Testis (tissue), 3 donors: Measurements from ENCODE around the gene CD44. TPM values are rescaled to one million over a fixed set of nuclear protein-coding genes. Genes with fewer than 3 reads are reported as not detected.

Experiments
- DNase-seq: peaks from one replicate; pipeline ENCODE4 v3.0.0-alpha.2; 2019
- H3K27ac ChIP-seq, 2 donors: fragments of 200-600 bp; sonication (generic); one replicate each; pipeline ENCODE4 v1.5.1; 2019
- H3K27me3 ChIP-seq: fragments of 200-600 bp; sonication (generic); one replicate; pipeline ENCODE4 v1.5.1; 2019
- H3K36me3 ChIP-seq: fragments of 200-600 bp; sonication (generic); one replicate; pipeline ENCODE4 v1.5.1; 2017; ENCODE audit warnings: low read depth; ENCODE audit errors: missing control alignments
- H3K4me1 ChIP-seq: fragments of 200-600 bp; sonication (generic); one replicate; pipeline ENCODE4 v1.5.1; 2019
- H3K4me3 ChIP-seq, 2 donors: fragments of 200-600 bp; sonication (generic); one replicate each; pipeline ENCODE4 v1.5.1; 2017 to 2019
- H3K9me3 ChIP-seq: fragments of 200-600 bp; sonication (generic); one replicate; pipeline ENCODE4 v1.5.1; 2017
- CTCF ChIP-seq, 3 experiments: fragments of 450-650 bp in 2 of 3; fragments of 200-600 bp in 1 of 3; sonication (generic) in 1 of 3; IDR thresholded peaks; one replicate each; pipeline ENCODE4 v1.5.1; 2016 to 2019; ENCODE audit warnings: antibody characterized with exemption in 3 of 3, mild to moderate bottlenecking in 2 of 3, moderate library complexity in 1 of 3
- POLR2A ChIP-seq: fragments of 450-650 bp; IDR thresholded peaks from one replicate; pipeline ENCODE4 v1.6.1; 2017; ENCODE audit warnings: antibody characterized with exemption, mild to moderate bottlenecking, moderate library complexity
- WGBS, 2 donors: methylation state at CpG; one replicate each; pipeline ENCODE4 v1.1.5; 2018; 5-methylcytosine and 5-hydroxymethylcytosine counted together
- intact Hi-C: fragments of 100-400 bp; cut with DNase I; formaldehyde crosslinking; loops from one replicate; pipeline ENCODE4 v1.15.1; 2023; ENCODE audit warnings: low total_unique reads
- polyA plus RNA-seq: library from polyadenylated mRNA; stranded (reverse); fragments of 350-450 nt; fragmentation: Illumina TruSeq; extraction: RNeasy Lipid Tissue Mini Kit (QIAGEN cat#74804); gene quantifications from one replicate; pipeline ENCODE4 v1.2.3, GENCODE V29; 2014; ENCODE audit warnings: low read depth, low replicate concordance; ENCODE audit not compliant: insufficient read depth
- total RNA-seq, 2 donors: library from RNA; depleted of rRNA; stranded (reverse); fragments of >200 nt; gene quantifications; one replicate each; pipeline ENCODE4 v1.2.3, GENCODE V29; 2016

CD44 gene
- total and polyA plus RNA-seq, 3 donors from 2014 or later, result 4.0 to 44.5 (median 13.4) TPM

GRCh38 chr11:35173011-35173511 lies 34.1 kb downstream of the CD44 start:
- no peaks in the 10 kb centered on the region for H3K9me3 ChIP-seq
- intact Hi-C loops, result no loop called here
- H3K36me3 ChIP-seq, result no peaks in the 10 kb centered on the region
- TF ChIP-seq CTCF (IDR thresholded peaks at IDR 0.05) (no peak), POLR2A (no peak)
- no peaks in the 10 kb centered on the region for H3K4me1 ChIP-seq
- H3K27me3 ChIP-seq, result no peaks in the 10 kb centered on the region
- 71 to 73% methylated on average over 2 of the region's 2 CpGs for WGBS, 2 donors
- DNase-seq, result no peak
- H3K27ac ChIP-seq, result no peak overlapping the region
- no peak overlapping the region for H3K4me3 ChIP-seq

DNA sequence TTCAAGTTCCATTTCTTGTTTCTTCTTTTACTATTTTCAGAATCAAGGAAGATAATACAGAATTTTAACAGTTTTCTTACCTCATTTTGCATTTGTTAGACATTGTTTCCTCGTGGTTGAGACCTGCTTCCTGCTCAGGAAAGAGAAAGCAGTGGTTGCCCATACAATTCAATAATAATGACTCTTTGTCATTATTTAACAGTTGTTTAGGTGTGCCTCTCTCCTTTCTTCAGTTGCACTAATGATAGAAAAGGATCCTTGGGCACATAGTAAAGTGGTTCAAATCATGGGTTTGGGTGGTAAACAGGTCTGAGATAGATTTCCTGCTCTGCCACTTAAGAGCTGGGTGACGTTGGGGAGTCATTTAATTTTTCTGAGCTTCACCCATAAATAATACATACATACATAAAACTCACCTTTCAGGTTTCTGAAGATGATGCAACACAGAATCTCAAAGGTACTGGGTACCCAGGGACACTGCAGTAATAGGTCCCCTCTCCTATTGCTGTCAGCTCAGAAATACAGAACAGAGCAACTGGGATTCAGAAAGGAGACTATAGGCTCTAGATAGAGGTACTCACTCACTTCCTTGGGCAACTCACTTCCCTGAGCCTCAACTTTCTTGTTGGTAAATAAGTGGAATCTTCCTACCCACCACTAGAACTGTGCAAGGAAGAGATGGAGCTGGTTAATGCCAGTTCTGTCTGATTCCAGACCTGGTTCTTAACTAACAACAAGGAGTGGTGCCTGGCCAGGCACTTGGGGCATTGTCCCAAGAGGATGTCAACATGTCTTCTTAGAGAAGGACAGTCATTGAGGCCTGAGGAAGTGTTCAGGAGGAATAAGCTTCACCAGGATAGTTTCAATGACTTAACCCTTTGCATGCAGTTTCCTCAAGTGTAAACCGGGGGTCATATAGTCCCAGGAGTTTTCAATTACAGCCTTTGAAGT lies 34.9 kb downstream of the CD44 start:
- DNase-seq, result no peak
- Histone ChIP-seq H3K27ac (no peak overlapping the region), H3K4me3 (no peak overlapping the region), H3K4me1 (no peaks in the 10 kb centered on the region), H3K27me3 (no peaks in the 10 kb centered on the region), H3K9me3 (no peaks in the 10 kb centered on the region), H3K36me3 (no peaks in the 10 kb centered on the region)
- TF ChIP-seq POLR2A (no peak), CTCF (IDR thresholded peaks at IDR 0.05) (no peak)
- WGBS, 2 donors, result 82 to 87% methylated on average over 3 of the region's 3 CpGs
- intact Hi-C loops, result no loop called here

DNA sequence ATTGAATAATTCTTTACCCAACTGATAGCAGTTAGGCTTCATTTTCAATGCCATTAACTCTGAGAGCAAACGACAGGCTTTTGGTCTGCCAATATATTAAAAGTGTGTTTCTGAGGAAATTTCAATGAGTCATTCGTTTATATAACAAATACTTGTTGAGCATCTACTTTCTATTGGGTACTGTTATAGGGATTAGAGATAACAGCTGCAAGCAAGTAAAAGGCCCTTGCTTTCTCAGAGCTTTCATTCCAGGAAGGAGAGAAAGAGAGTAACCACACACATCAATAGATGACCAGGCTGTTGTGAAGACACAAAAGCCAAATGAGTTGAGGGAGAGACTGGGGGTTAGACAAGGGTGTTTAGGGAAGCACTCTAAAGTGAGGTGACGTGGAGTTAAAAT lies 35.7 kb downstream of the CD44 start:
- no peaks in the 10 kb centered on the region for H3K27me3 ChIP-seq
- intact Hi-C loops, result no loop called here
- TF ChIP-seq POLR2A (no peak), CTCF (IDR thresholded peaks at IDR 0.05) (no peak)
- H3K27ac ChIP-seq, result no peak overlapping the region
- DNase-seq, result no peak
- no peaks in the 10 kb centered on the region for H3K9me3 ChIP-seq
- H3K36me3 ChIP-seq, result no peaks in the 10 kb centered on the region
- no peak overlapping the region for H3K4me3 ChIP-seq
- H3K4me1 ChIP-seq, result no peaks in the 10 kb centered on the region
- WGBS, 2 donors, result 76 to 77% methylated on average over 3 of the region's 3 CpGs

GRCh38 chr11:35177370-35177769 lies 38.4 kb downstream of the CD44 start:
- no peak for TF ChIP-seq POLR2A
- TF ChIP-seq CTCF (IDR thresholded peaks at IDR 0.05), result no peak
- no peak overlapping the region for H3K27ac ChIP-seq

More at GRCh38 chr11:35177370-35177769, 38.4 kb downstream of the CD44 start:
- no peak overlapping the region for H3K4me3 ChIP-seq
- no peaks in the 10 kb centered on the region for H3K9me3 ChIP-seq
- no peaks in the 10 kb centered on the region for H3K36me3 ChIP-seq
- no peak for DNase-seq
- H3K27me3 ChIP-seq, result no peaks in the 10 kb centered on the region
- 85 to 91% methylated on average over 5 of the region's 5 CpGs for WGBS, 2 donors
- H3K4me1 ChIP-seq, result no peaks in the 10 kb centered on the region
- intact Hi-C loops, result no loop called here
